A673 (cell line): ENCODE results near the gene ATG4A. TPM values are rescaled to one million over a fixed set of nuclear protein-coding genes. Genes with fewer than 3 reads are reported as not detected.

Source experiments
- BruUV-seq: library from RNA; stranded (reverse); fragments of 400-500 nt; replicated peaks from 2 replicates; lab custom pipeline; 2021; lab: Mats Ljungman, UMichigan
- CTCF ChIA-PET: fragments of 300-600 bp; sonication (Branson Sonifier 250); formaldehyde crosslinking; loops from one replicate; lab custom pipeline; 2022; ENCODE audit warnings: antibody characterized with exemption; lab: Charles Lee
- POLR2A ChIA-PET: fragments of 300-600 bp; sonication (Branson Sonifier 250); formaldehyde crosslinking; loops from one replicate; lab custom pipeline; 2022; ENCODE audit warnings: antibody characterized with exemption; ENCODE audit not compliant: low non-redundant PET; lab: Charles Lee
- DNase-seq: peaks from one replicate; pipeline ENCODE4 v3.0.0-alpha.2; 2015; ENCODE audit warnings: low spot score
- H3K27ac ChIP-seq: fragments of 200-600 bp; sonication (generic); 2 replicates; pipeline ENCODE4 v1.5.1; 2016; ENCODE audit warnings: mixed run types, low read depth, mild to moderate bottlenecking, mixed read lengths, antibody characterized with exemption, low read length; ENCODE audit not compliant: poor library complexity, severe bottlenecking
- H3K27me3 ChIP-seq: fragments of 200-600 bp; sonication (generic); replicated peaks from 2 replicates; pipeline ENCODE4 v1.6.1; 2017; ENCODE audit warnings: mixed run types, low read depth, mild to moderate bottlenecking, mixed read lengths, antibody characterized with exemption, low read length; ENCODE audit not compliant: insufficient read depth, poor library complexity
- H3K36me3 ChIP-seq: fragments of 200-600 bp; sonication (generic); 2 replicates; pipeline ENCODE4 v1.6.1; 2016; ENCODE audit warnings: mixed run types, mild to moderate bottlenecking, mixed read lengths, antibody characterized with exemption, low read length; ENCODE audit not compliant: insufficient read depth, poor library complexity, severe bottlenecking
- H3K4me1 ChIP-seq: fragments of 200-600 bp; sonication (generic); 2 replicates; pipeline ENCODE4 v1.6.1; 2017; ENCODE audit warnings: mixed run types, mild to moderate bottlenecking, mixed read lengths, antibody characterized with exemption, low read length; ENCODE audit not compliant: insufficient read depth, poor library complexity, severe bottlenecking
- H3K4me3 ChIP-seq: fragments of 200-600 bp; sonication (generic); 2 replicates; pipeline ENCODE4 v1.5.1; 2016; ENCODE audit warnings: low read depth, mixed run types, mild to moderate bottlenecking, mixed read lengths, low read length; ENCODE audit not compliant: poor library complexity, severe bottlenecking
- H3K9me3 ChIP-seq: fragments of 200-600 bp; sonication (generic); 2 replicates; pipeline ENCODE4 v1.6.1; 2016; ENCODE audit warnings: mixed run types, low read depth, mild to moderate bottlenecking, mixed read lengths, antibody characterized with exemption, low read length; ENCODE audit not compliant: poor library complexity, severe bottlenecking
- EZH2 ChIP-seq: fragments of 200-600 bp; sonication (generic); IDR thresholded peaks from 2 replicates; pipeline ENCODE4 v1.6.1; 2017; ENCODE audit warnings: borderline replicate concordance, low read depth, mild to moderate bottlenecking, mixed read lengths, antibody characterized with exemption, low read length; ENCODE audit not compliant: poor library complexity, severe bottlenecking
- intact Hi-C: fragments of 100-400 bp; cut with micrococcal nuclease; formaldehyde crosslinking; loops from one replicate; pipeline ENCODE4 v1.10.0; 2022; ENCODE audit not compliant: unreplicated experiment
- total RNA-seq: library from RNA; stranded (reverse); gene quantifications from 2 replicates; pipeline ENCODE4 v1.2.3, GENCODE V29; 2021
- TF ChIP-seq, protein P1 (sequence below): fragments of 300-800, 200-600 bp; sonication (generic); conservative IDR thresholded peaks from 2 replicates; pipeline ENCODE4 v1.5.1; 2017; ENCODE audit warnings: low read depth, mild to moderate bottlenecking, antibody characterized with exemption, low read length, moderate library complexity, mixed read lengths

The ATG4A gene
- total RNA-seq, 1 experiment from 2014 or later: 4.8 TPM

DNA sequence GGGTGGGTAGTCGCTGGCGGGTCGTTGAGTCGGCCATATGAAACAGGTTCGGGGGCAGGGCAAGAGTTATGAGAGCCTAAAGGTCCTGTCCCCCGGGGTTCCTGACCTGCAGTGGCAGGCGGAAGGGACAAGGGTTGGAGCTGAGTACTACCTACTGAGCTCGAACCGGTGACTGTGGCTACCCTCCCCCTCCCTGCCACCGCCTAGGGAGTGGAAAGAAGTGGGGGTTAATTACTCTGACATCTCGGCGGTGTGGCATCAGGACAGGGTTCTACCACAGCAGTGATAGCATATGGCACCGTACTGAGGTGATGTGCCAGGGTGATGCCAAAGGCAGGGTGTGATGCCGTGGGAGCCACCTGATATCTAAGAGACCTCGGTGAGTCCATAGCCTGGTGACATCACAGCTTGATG is 307 bp downstream of the ATG4A start:
- Histone ChIP-seq H3K27me3 (no peaks in the 10 kb centered on the region), H3K4me3 (peak overlapping the region; percentile 64), H3K4me1 (no peaks in the 10 kb centered on the region), H3K27ac (no peak overlapping the region), H3K36me3 (peaks cover 5% of the 10 kb centered on the region), H3K9me3 (no peaks in the 10 kb centered on the region)
- DNase-seq: peak; percentile 1
- no TSS peak for BruUV-seq
- POLR2A ChIA-PET: interaction anchor here (0.6 kb wide), 1 partner anchor 1225 kb away, joined by 3 read pairs; no protein-coding TSS in a partner anchor
- CTCF ChIA-PET: no interaction called here
- intact Hi-C loops: no loop called here
- TF ChIP-seq, protein P1, sequence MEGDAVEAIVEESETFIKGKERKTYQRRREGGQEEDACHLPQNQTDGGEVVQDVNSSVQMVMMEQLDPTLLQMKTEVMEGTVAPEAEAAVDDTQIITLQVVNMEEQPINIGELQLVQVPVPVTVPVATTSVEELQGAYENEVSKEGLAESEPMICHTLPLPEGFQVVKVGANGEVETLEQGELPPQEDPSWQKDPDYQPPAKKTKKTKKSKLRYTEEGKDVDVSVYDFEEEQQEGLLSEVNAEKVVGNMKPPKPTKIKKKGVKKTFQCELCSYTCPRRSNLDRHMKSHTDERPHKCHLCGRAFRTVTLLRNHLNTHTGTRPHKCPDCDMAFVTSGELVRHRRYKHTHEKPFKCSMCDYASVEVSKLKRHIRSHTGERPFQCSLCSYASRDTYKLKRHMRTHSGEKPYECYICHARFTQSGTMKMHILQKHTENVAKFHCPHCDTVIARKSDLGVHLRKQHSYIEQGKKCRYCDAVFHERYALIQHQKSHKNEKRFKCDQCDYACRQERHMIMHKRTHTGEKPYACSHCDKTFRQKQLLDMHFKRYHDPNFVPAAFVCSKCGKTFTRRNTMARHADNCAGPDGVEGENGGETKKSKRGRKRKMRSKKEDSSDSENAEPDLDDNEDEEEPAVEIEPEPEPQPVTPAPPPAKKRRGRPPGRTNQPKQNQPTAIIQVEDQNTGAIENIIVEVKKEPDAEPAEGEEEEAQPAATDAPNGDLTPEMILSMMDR: no peak
- no peak for TF ChIP-seq EZH2

DNA sequence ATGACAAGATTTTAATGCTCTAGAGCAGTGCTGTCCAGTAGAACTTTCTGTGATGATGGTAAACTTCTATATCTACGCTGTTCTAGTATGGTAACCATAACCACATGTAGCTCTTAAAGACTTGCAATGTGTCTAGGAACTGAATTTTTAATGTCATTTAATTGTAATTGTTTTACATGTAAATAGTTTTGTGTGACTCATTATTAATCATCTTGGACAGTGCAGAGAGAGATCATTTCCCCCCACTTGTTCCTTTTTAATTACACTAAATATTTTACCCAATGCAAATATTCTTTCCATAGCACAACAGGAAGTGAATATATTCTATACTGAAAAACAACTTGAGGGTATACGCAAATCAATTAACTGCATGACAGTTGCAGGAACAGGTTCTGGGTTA is 5.8 kb downstream of the ATG4A start:
- no peak for DNase-seq
- Histone ChIP-seq H3K4me1 (no peaks in the 10 kb centered on the region), H3K27ac (no peak overlapping the region), H3K27me3 (no peaks in the 10 kb centered on the region), H3K4me3 (no peak overlapping the region), H3K9me3 (no peaks in the 10 kb centered on the region), H3K36me3 (no peaks in the 10 kb centered on the region)
- intact Hi-C loops: no loop called here
- no TSS peak for BruUV-seq
- POLR2A ChIA-PET: no interaction called here
- TF ChIP-seq, protein P1: no peak
- no peak for TF ChIP-seq EZH2
- CTCF ChIA-PET: no interaction called here

GRCh38 chrX:108105473-108105872 is 13.9 kb downstream of the ATG4A start:
- Histone ChIP-seq H3K9me3 (no peaks in the 10 kb centered on the region), H3K4me3 (no peak overlapping the region), H3K4me1 (no peaks in the 10 kb centered on the region), H3K27ac (no peak overlapping the region), H3K36me3 (no peaks in the 10 kb centered on the region), H3K27me3 (no peaks in the 10 kb centered on the region)
- POLR2A ChIA-PET: no interaction called here
- no peak for DNase-seq
- CTCF ChIA-PET: no interaction called here
- no peak for TF ChIP-seq EZH2
- TF ChIP-seq, protein P1: no peak
- no TSS peak for BruUV-seq
- intact Hi-C loops: no loop called here
